GM10266 (cell line): ENCODE data around the gene TVP23C.
"Not testable (repeated sequence)": the region's sequence is repeated elsewhere in the genome, so short reads cannot be mapped to it uniquely, and the experiment has no call there.

Experiments
- DNase-seq: peaks from one replicate; pipeline ENCODE4 v3.0.0; 2012; ENCODE audit errors: extremely low spot score
- CTCF ChIP-seq: IDR thresholded peaks from 2 replicates; pipeline ENCODE4 v1.5.1; 2012; ENCODE audit warnings: mild to moderate bottlenecking, low read depth; ENCODE audit not compliant: control insufficient read depth, insufficient read depth; ENCODE audit errors: missing control alignments

Gene TVP23C

DNA sequence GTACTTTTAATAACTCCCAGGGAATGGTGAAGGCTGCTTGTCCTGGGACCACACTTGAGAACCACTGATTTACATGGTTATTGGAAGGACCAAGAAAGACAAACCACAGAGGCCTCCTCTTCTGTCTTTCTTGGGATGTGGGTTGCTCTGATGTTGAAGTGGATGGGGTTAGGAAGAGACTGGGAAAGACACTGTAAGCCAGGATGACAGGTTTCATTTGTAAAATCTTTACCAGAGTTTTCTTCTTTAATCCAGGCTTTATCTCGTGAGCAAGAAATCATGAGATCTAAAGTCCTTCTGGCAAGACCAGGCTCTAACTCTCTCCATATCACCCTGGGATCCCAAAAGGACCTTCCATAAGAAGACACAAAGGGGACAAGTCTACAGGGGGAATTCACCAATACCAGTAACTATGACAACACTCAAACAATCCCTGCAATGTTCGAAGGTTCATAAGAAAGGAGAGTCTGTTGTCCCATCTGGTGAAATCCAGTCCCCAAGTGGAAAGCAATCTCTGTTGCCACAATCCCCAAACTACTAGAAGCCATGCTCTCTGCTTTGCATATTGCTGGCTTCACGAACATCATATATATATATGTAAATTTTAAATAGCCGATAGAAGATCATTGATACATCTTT, 51.1 kb downstream of the TVP23C start:
- DNase-seq, result no peak
- TF ChIP-seq CTCF, result no peak

DNA sequence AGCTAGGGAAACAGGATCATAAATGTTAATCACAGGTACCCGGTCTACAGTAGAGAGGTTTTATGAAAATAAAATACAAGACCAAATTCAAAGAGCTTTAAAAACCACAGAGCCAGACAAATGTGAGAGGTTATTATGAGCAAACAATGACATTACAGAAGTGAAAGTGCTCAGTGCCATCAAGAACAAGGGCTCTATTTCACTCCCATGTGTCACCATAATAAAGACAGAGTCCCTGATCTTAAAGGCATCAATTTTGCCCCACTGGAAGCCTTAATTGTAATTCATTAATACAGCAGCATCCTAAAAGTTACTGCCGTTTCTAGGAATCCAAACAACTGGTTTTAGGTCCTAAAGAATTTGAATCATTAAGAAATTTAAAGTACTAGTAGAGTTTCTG, 52.1 kb downstream of the TVP23C start:
- DNase-seq, result no peak
- no peak for TF ChIP-seq CTCF

GRCh38 chr17:15510361-15510760, 52.9 kb downstream of the TVP23C start:
- DNase-seq, result no peak
- no peak for TF ChIP-seq CTCF

GRCh38 chr17:15509095-15509494, 54.2 kb downstream of the TVP23C start:
- no peak for DNase-seq
- TF ChIP-seq CTCF, result no peak

DNA sequence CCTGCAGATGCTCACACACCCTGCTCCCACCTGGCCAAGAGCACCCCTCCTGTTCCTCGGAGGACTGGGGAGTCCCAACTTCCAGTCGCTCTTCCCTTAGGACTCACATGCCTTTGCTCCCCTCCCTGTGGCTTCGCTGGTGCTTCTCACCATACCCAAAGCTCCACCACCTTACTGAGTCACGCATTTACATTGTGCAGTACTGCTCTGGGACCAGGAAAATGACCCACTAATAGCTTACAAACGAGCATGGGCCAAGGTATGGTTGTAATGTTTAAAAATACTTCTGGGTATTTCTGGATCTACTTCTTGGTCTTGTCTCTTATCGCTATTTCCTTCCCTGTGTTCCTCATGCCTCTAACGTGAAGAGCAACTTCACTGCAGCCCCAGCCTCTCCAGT, 54.8 kb downstream of the TVP23C start:
- TF ChIP-seq CTCF, result no peak
- DNase-seq, result no peak

DNA sequence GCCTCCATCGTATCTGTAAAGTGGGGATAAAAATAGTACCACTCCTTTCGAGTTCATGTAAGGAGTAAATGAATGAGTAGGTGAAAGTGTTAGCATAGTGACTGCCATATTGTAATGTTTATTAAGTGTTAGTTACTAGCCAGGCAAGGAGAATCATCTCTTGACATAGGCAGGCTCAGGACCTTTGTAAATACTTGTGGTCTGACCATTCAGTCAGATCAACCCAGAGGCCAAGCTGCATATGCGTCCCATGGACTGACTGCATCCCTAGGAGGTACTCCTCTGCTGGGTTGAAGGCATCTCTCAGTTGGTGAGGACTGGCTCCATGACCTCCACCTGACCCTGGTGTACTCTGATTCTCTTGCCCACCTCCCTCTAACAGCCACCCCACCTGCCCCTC, 55.4 kb downstream of the TVP23C start:
- DNase-seq, result no peak
- no peak for TF ChIP-seq CTCF

- no peak for TF ChIP-seq CTCF
- DNase-seq, result no peak
Measured at GRCh38 chr17:15507001-15507400, 56.3 kb downstream of the TVP23C start.

DNA sequence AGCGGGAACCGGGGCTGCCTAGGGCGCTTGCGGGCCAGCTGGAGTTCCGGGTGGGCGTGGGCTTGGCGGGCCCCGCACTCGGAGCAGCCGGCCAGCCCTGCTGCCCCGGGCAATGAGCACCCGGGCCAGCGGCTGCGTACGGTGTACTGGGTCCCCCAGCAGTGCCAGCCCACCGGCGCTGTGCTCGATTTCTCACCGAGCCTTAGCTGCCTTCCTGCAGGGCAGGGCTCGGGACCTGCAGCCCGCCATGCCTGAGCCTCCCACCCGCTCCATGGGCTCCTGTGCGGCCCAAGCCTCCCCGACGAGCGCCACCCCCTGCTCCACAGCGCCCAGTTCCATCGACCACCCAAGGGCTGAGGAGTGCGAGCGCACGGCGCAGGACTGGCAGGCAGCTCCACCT, 57.6 kb downstream of the TVP23C start:
- DNase-seq, result not testable (repeated sequence)
